ENCODE data around the gene KCNC1.

The KCNC1 gene

DNA sequence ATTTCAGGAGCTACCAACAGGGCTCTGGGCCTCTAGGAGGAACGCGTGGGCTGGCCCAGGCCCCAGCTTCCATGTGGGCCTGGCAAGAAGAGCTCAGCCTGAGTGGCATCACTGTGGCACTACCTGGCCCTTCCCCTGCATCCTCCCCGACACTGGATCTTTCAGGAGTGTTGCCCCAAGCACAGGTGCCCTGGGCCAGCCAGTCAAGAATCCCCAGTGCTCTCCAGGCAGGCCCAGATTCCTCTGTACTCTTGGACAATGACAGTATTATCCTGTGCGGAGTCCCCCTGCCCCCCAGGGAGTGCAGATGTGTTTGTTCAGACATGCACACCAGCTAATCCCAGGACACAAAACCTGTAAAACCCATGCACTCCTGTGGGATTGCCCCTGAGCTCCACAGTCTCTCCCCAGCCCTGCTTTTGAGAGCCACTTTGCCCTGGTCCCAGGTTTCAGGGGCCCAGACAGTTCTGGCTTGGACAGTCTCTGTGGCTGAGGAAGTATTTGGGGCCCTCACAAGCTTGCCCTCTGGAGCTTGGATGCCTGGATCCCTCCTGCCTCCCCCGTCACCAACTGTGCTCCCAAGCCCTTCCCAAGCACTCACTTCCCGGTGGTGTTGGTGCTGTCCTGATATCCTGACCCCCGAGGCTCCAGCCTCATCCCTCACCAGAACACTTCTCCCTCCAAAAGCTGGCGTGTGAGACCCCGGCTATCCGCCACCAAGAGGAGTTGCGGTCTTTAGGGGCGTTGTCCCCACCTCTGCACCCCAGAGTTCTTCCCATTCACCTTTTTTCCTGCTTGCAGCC lies 39.9 kb downstream of the KCNC1 start:
- DNase-seq (ENCODE audit: low spot score), result no peak

DNA sequence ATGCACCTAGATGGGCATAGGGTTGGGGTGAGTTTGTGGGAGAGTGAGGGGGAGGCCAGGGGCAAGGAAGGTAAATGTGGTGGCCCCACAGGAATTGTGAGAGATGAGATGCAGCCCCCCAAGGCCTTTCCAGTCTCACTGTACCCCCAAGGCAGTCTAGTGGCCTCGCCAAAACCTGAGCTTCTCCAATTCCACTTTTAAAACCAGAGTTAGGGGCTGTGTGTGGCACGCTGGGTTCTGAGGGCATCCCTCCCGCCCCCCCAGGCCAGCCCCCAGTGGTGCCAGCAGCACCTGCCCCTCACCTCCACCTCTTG lies 40.4 kb downstream of the KCNC1 start:
- DNase-seq (ENCODE audit: low spot score), result no peak

DNA sequence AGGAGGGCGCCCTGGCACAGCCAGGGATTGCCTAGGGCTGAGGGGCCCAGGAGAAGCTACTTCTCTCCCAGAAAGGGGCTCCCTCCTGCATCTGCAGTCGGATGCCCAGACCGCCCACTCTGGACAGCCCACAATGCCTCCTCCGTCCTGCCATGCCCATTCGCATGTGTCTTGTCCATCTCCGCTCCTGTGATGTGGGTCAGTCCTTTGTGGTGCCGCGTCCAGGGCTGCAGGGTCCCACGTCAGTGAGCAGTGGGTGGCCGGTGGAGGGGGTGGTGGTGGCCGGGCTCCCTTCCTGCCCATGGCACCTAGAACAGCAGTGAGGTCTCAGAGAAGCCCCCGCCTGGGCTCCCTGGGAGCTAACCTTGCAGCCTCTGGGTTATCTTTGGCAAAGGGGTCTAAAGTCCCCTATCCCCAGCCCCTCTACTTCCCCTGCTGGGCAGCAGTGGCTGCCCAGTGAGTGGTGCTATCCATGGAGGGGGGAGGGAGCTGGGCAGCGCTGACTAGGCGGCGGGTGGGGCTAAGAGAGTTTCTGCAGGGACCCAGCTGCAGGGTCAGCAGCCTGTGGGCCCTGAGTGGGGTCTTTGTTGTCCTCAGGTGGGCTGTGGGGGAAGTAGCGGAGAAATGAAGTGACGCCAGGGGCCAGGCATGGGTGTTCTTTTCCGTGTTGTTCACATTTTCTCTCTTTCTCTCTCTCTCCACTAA lies 41.1 kb downstream of the KCNC1 start:
- DNase-seq (ENCODE audit: low spot score), result no peak

DNA sequence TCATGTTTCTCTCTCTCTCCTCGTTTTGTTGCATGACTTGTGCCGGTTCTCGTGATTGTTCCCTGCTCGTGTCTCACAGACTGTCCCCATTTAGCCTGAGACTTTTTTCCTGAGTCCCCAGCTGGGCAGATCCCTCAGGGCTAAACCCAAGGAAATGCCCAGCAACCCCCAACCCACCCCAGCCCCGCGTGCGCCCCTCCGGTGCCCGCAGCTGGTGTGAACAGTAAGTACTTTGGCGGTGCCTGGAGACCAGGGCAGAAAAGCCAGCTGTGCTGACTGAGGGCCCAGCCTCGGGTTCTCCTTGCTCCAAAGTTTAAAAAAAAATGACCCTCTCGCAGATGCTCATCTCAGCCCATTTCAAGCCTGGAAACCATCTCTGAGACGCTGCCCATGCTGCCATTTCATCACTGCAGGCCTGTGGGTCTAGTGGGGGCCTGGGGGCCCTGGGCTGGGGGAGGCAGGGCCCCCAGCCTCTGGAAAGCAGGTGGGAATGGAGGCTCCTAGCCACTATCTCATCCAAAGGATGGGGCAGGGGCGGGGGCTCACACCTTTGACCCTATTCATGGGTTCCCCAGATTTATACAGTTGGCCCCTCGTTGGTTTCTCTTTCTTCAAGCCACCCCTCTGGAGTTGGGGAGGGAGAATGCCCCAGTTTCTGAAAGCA lies 41.8 kb downstream of the KCNC1 start:
- DNase-seq (ENCODE audit: low spot score), result no peak

- DNase-seq (ENCODE audit: low spot score), result no peak
These were observed 42.6 kb downstream of the KCNC1 start for GRCh38 chr11:17777086-17777737.

GRCh38 chr11:17777738-17778091 lies 43.1 kb downstream of the KCNC1 start:
- no peak for DNase-seq (ENCODE audit: low spot score)

DNA sequence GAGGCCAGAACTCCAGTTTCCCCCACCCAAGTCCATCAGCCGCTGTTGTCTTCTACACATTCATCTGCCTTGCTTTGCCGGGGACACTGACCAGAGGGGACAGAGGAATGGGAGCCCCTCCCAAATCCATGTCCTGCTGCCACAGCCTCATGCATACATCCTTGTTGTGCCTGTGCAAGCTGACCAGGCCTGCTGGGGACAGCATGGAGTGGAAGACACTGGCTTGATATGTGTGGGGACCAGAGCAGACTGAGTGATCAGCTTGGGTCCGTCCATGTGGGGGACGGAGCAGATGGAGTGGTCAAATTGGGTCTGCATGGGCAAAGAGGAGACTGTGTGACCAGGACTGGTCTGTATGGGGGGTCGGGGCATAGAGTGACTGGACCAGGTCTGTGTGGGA lies 43.8 kb downstream of the KCNC1 start:
- DNase-seq (ENCODE audit: low spot score), result no peak

- DNase-seq (ENCODE audit: low spot score), result no peak
These were observed 44.6 kb downstream of the KCNC1 start for GRCh38 chr11:17778956-17779860.

- no peak for DNase-seq (ENCODE audit: low spot score)
These were observed 45.4 kb downstream of the KCNC1 start for GRCh38 chr11:17779861-17780594.

GRCh38 chr11:17780668-17781067 lies 46.1 kb downstream of the KCNC1 start:
- DNase-seq (ENCODE audit: low spot score), result no peak

- no peak for DNase-seq (ENCODE audit: low spot score)
These were observed 46.6 kb downstream of the KCNC1 start for GRCh38 chr11:17781221-17781620.

GRCh38 chr11:17781626-17782025 lies 47.0 kb downstream of the KCNC1 start:
- no peak for DNase-seq (ENCODE audit: low spot score)

- DNase-seq (ENCODE audit: low spot score), result no peak
These were observed 47.6 kb downstream of the KCNC1 start for GRCh38 chr11:17782145-17782544.

GRCh38 chr11:17782603-17783337 lies 48.2 kb downstream of the KCNC1 start:
- no peak for DNase-seq (ENCODE audit: low spot score)

- DNase-seq (ENCODE audit: low spot score), result no peak
These were observed 49.3 kb downstream of the KCNC1 start for GRCh38 chr11:17783878-17784277.

- DNase-seq (ENCODE audit: low spot score), result no peak
These were observed 52.4 kb downstream of the KCNC1 start for GRCh38 chr11:17786824-17787525.

DNA sequence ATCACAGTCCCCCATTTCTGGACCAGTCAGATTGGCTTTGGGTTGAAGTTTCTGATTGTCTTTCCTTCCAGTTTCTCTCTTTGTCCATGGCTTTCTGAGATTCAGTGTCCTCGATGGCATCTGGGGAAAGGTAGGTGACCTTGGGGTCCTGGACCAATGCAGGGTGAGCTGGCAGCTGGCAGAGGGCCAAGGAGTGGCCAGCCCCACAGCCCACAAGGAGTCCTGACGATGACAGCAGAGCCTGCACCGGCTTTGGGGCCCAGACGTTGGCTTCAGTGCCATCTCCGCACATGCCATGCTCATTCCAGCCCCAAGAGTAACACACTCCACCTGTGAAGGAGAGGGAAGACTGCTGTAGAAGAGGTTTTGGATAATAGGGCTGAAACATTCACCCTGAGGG lies 53.5 kb downstream of the KCNC1 start:
- DNase-seq (ENCODE audit: low spot score), result no peak

- no peak for DNase-seq (ENCODE audit: low spot score)
These were observed 55.9 kb downstream of the KCNC1 start for GRCh38 chr11:17790453-17790852.

DNA sequence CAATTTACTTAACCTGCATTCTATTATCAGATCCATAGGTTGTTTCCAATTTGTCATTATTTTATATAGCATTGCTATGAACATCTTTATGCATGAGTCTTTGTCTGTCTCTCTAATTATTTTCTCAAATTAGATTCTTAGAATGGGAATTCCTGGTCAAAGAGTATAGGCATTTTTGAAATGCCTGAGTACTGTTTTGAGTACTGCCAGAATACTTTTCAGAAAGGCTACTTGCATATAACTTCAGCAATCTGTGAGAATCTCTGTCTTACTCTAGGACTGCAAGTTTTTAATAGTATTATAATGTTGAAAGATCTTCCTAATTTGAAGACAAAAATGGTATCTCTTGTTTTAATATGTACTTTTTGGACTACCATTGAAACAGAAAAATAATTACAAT lies 56.6 kb downstream of the KCNC1 start:
- no peak for DNase-seq (ENCODE audit: low spot score)

- DNase-seq (ENCODE audit: low spot score), result no peak
These were observed 57.6 kb downstream of the KCNC1 start for GRCh38 chr11:17792161-17792560.

Measured in HuH-7 (cell line).